Caco-2 (cell line): ENCODE data around the gene GATAD2B. TPM values are rescaled to one million over a fixed set of nuclear protein-coding genes. Genes with fewer than 3 reads are reported as not detected.

Experiments
- BruUV-seq: library from RNA; stranded (reverse); fragments of 400-500 nt; replicated peaks from 2 replicates; lab custom pipeline; 2021; lab: Mats Ljungman, UMichigan
- CTCF ChIA-PET: fragments of 300-600 bp; sonication (Branson Sonifier 250); formaldehyde crosslinking; loops from one replicate; lab custom pipeline; 2022; ENCODE audit warnings: antibody characterized with exemption; lab: Charles Lee
- POLR2A ChIA-PET: fragments of 300-600 bp; sonication (Branson Sonifier 250); formaldehyde crosslinking; loops from one replicate; lab custom pipeline; 2022; ENCODE audit warnings: antibody characterized with exemption; lab: Charles Lee
- DNase-seq, 2 experiments: peaks; one replicate each; pipeline versions ENCODE4 v3.0.0 to v3.0.0-alpha.2; 2020 to 2022
- H3K27me3 ChIP-seq: replicated peaks from 2 replicates; pipeline ENCODE4 v1.6.0; 2011; ENCODE audit warnings: low read length; ENCODE audit not compliant: control insufficient read depth, insufficient read depth
- H3K36me3 ChIP-seq: 2 replicates; pipeline ENCODE4 v1.5.1; 2011; ENCODE audit warnings: low read length; ENCODE audit not compliant: control insufficient read depth, insufficient read depth
- H3K4me1 ChIP-seq: fragments of 250-450 bp; sonication (Bioruptor Pico); 2 replicates; pipeline ENCODE4 v1.5.1; 2020; ENCODE audit warnings: mild to moderate bottlenecking
- H3K4me3 ChIP-seq: 2 replicates; pipeline ENCODE4 v1.5.1; 2011; ENCODE audit warnings: low read depth, mild to moderate bottlenecking, control low read depth, low read length
- H3K9me3 ChIP-seq: fragments of 250-450 bp; sonication (Bioruptor Pico); 2 replicates; pipeline ENCODE4 v1.5.1; 2020; ENCODE audit warnings: mild to moderate bottlenecking, moderate library complexity
- H3K27ac Mint-ChIP-seq: one replicate; pipeline ENCODE4 v1.8.0; 2022; ENCODE audit warnings: mixed read lengths; ENCODE audit not compliant: unreplicated experiment
- H3K27me3 Mint-ChIP-seq: one replicate; pipeline ENCODE4 v1.8.0; 2022; ENCODE audit warnings: mixed read lengths; ENCODE audit not compliant: insufficient read depth, unreplicated experiment
- H3K36me3 Mint-ChIP-seq: one replicate; pipeline ENCODE4 v1.8.0; 2022; ENCODE audit warnings: mild to moderate bottlenecking, mixed read lengths; ENCODE audit not compliant: insufficient read depth, unreplicated experiment
- H3K4me1 Mint-ChIP-seq: one replicate; pipeline ENCODE4 v1.8.0; 2022; ENCODE audit warnings: low read depth, mixed read lengths; ENCODE audit not compliant: unreplicated experiment
- H3K4me3 Mint-ChIP-seq: one replicate; pipeline ENCODE4 v1.8.0; 2022; ENCODE audit warnings: mild to moderate bottlenecking, moderate library complexity, mixed read lengths; ENCODE audit not compliant: unreplicated experiment
- H3K9me3 Mint-ChIP-seq: one replicate; pipeline ENCODE4 v1.8.0; 2022; ENCODE audit warnings: mixed read lengths; ENCODE audit not compliant: unreplicated experiment
- intact Hi-C: fragments of 100-400 bp; cut with micrococcal nuclease; formaldehyde crosslinking; loops from one replicate; pipeline ENCODE4 v1.10.0; 2022; ENCODE audit not compliant: unreplicated experiment
- total RNA-seq: library from RNA; stranded (reverse); gene quantifications from 2 replicates; pipeline ENCODE4 v1.2.3, GENCODE V29; 2022
- TF ChIP-seq, protein P1 (sequence below), 2 experiments: fragments of 200-600 bp in 1 of 2; IDR thresholded peaks; 1 replicate in 1 of 2; 2 replicates in 1 of 2; pipeline versions ENCODE4 v1.5.1 to v1.8.0; 2011 to 2022; ENCODE audit warnings: antibody characterized with exemption in 1 of 2, control low read depth in 1 of 2, inconsistent platforms in 1 of 2, low read depth in 1 of 2, low read length in 1 of 2, mild to moderate bottlenecking in 1 of 2, moderate library complexity in 1 of 2; ENCODE audit not compliant: insufficient read depth in 1 of 2, severe bottlenecking in 1 of 2, unreplicated experiment in 1 of 2

GATAD2B gene
- total RNA-seq, 1 experiment from 2014 or later: 38.0 TPM

DNA sequence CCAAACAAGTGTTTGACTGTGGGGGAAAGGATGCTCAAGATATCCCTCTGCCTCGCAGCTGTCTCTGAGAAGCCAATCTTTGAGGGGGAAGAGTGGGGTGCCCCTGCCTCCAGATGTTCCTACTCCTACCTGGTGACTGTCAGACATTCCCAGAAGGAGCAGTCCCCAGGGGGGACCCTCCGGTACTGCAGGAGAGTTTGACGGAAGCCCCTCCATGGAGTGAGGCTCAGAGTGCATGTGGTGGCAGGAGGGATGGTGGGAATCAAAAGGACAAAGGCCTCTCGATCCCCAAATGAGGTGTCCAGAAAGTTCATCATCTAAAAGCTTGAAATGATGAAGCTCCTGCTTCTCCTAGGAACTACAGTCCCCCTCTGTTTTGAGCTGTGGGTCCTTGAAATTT, 142.2 kb downstream of the GATAD2B start:
- Mint-ChIP-seq H3K4me1 (peaks cover 6% of the 10 kb centered on the region), H3K36me3 (peaks cover 11% of the 10 kb centered on the region), H3K4me3 (no peak overlapping the region), H3K27me3 (no peaks in the 10 kb centered on the region), H3K9me3 (no peaks in the 10 kb centered on the region), H3K27ac (no peak overlapping the region)
- H3K36me3 ChIP-seq: no peaks in the 10 kb centered on the region
- POLR2A ChIA-PET: no interaction called here
- DNase-seq: no peak
- H3K27me3 ChIP-seq: no peaks in the 10 kb centered on the region
- H3K4me3 ChIP-seq: no peak overlapping the region
- peaks cover 6% of the 10 kb centered on the region for H3K4me1 ChIP-seq
- intact Hi-C loops: loop anchor here (5.0 kb wide), 1 partner anchor 207 kb away; the partner anchor contains the start of gene RAB13
- CTCF ChIA-PET: interaction anchor here (0.7 kb wide), 1 partner anchor 142 kb away, joined by 3 read pairs; the partner anchor contains the start of gene GATAD2B
- H3K9me3 ChIP-seq: no peaks in the 10 kb centered on the region
- no TSS peak for BruUV-seq
- TF ChIP-seq, protein P1, sequence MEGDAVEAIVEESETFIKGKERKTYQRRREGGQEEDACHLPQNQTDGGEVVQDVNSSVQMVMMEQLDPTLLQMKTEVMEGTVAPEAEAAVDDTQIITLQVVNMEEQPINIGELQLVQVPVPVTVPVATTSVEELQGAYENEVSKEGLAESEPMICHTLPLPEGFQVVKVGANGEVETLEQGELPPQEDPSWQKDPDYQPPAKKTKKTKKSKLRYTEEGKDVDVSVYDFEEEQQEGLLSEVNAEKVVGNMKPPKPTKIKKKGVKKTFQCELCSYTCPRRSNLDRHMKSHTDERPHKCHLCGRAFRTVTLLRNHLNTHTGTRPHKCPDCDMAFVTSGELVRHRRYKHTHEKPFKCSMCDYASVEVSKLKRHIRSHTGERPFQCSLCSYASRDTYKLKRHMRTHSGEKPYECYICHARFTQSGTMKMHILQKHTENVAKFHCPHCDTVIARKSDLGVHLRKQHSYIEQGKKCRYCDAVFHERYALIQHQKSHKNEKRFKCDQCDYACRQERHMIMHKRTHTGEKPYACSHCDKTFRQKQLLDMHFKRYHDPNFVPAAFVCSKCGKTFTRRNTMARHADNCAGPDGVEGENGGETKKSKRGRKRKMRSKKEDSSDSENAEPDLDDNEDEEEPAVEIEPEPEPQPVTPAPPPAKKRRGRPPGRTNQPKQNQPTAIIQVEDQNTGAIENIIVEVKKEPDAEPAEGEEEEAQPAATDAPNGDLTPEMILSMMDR (IDR thresholded peaks at IDR 0.05; ENCODE audit: insufficient read depth in 1 of 2, low read depth in 1 of 2, low read length in 1 of 2, severe bottlenecking in 1 of 2, unreplicated experiment in 1 of 2): no peak

GRCh38 chr1:153779781-153780541, 142.8 kb downstream of the GATAD2B start:
- peaks cover 16% of the 10 kb centered on the region for H3K36me3 Mint-ChIP-seq
- ChIA-PET POLR2A (no interaction called here), CTCF (interaction anchor here (0.7 kb wide), 1 partner anchor 143 kb away, joined by 3 read pairs; the partner anchor contains the start of gene GATAD2B)
- BruUV-seq: no TSS peak
- intact Hi-C loops: loop anchor here (5.0 to 10.0 kb wide), 2 partner anchors 207 to 265 kb away; partner anchors contain the start of gene RAB13
- TF ChIP-seq, protein P1 (IDR thresholded peaks at IDR 0.05; ENCODE audit: insufficient read depth in 1 of 2, low read depth in 1 of 2, low read length in 1 of 2, severe bottlenecking in 1 of 2, unreplicated experiment in 1 of 2): no peak
- Histone ChIP-seq H3K27me3 (no peaks in the 10 kb centered on the region), H3K4me1 (peaks cover 6% of the 10 kb centered on the region; the same call in 1 of the 2 replicates), H3K36me3 (no peaks in the 10 kb centered on the region), H3K9me3 (no peaks in the 10 kb centered on the region), H3K4me3 (no peak overlapping the region)
- H3K27me3 Mint-ChIP-seq: no peaks in the 10 kb centered on the region
- no peak overlapping the region for H3K4me3 Mint-ChIP-seq
- H3K27ac Mint-ChIP-seq: no peak overlapping the region
- peaks cover under 1% of the 10 kb centered on the region for H3K4me1 Mint-ChIP-seq
- H3K9me3 Mint-ChIP-seq: no peaks in the 10 kb centered on the region
- no peak for DNase-seq

- peaks cover 26% of the 10 kb centered on the region for H3K36me3 Mint-ChIP-seq
Measured at GRCh38 chr1:153778824-153779519, 143.8 kb downstream of the GATAD2B start.

More at GRCh38 chr1:153778824-153779519, 143.8 kb downstream of the GATAD2B start:
- Histone ChIP-seq H3K4me3 (no peak overlapping the region), H3K36me3 (no peaks in the 10 kb centered on the region), H3K27me3 (no peaks in the 10 kb centered on the region), H3K4me1 (peaks cover 11% of the 10 kb centered on the region), H3K9me3 (no peaks in the 10 kb centered on the region)
- DNase-seq: no peak
- no TSS peak for BruUV-seq
- Mint-ChIP-seq H3K27me3 (no peaks in the 10 kb centered on the region), H3K4me3 (no peak overlapping the region), H3K9me3 (no peaks in the 10 kb centered on the region), H3K4me1 (no peaks in the 10 kb centered on the region), H3K27ac (no peak overlapping the region)
- CTCF ChIA-PET: no interaction called here
- POLR2A ChIA-PET: no interaction called here
- TF ChIP-seq, protein P1 (IDR thresholded peaks at IDR 0.05; ENCODE audit: insufficient read depth in 1 of 2, low read depth in 1 of 2, low read length in 1 of 2, severe bottlenecking in 1 of 2, unreplicated experiment in 1 of 2): no peak
- intact Hi-C loops: loop anchor here (10.0 kb wide), 1 partner anchor 264 kb away; no protein-coding TSS in a partner anchor
